GM12891 (cell line): ENCODE results near the gene SLC24A3.

Source experiments
- POLR2A ChIP-seq: IDR thresholded peaks from 2 replicates; pipeline ENCODE4 v1.6.1; 2011; ENCODE audit warnings: low read depth, low read length, control low read depth
- POLR2AphosphoS5 ChIP-seq: IDR thresholded peaks from 2 replicates; pipeline ENCODE4 v1.6.1; 2011; ENCODE audit warnings: low read depth, low read length, control low read depth
- POU2F2 ChIP-seq: IDR thresholded peaks from 2 replicates; pipeline ENCODE4 v1.6.1; 2011; ENCODE audit warnings: low read depth, mild to moderate bottlenecking, control low read depth, low read length, moderate library complexity
- TAF1 ChIP-seq: IDR thresholded peaks from 2 replicates; pipeline ENCODE4 v1.6.1; 2011; ENCODE audit warnings: low read depth, low read length, control low read depth

- TF ChIP-seq POLR2A (no peak), POLR2AphosphoS5 (no peak), TAF1 (no peak), POU2F2 (no peak)
Measured at GRCh38 chr20:19767070-19767469, 554.6 kb downstream of the SLC24A3 start.
